Measurements from ENCODE around the gene PDE3A. TPM values are rescaled to one million over a fixed set of nuclear protein-coding genes. Genes with fewer than 3 reads are reported as not detected.

Gene PDE3A
- total and polyA plus RNA-seq, 3 donors from 2014 or later: 1.6 to 4.8 (median 2.7) TPM

DNA sequence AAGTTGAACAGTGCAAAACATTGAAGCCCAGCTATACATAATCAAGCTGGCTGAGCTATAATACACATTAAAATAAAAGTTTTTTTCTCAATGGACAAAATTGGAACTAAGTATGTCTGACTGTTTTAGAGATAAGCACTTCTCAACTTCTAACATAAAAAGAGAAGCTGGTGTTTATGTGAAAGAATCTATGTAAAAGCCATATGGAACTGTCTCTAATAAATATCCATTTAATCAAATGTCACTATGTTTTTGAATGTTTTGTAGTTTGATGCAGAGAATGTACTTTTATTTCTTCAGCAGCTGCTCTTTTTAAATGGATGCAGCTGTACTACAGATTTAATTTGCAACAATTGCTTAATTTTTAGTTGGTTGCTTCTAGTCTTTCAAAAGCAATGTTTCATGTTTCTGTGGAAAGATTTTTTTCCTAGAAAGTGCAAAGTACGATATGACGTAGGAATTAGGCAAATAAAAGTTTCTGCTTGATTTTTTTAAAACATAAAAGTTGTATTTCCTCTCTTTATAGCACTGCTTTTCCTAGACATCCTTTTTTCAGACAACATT, 114.2 kb downstream of the PDE3A start:
- Histone ChIP-seq H3K36me3 (ENCODE audit: low read depth, missing control alignments) (no peaks in the 10 kb centered on the region), H3K4me1 (no peaks in the 10 kb centered on the region), H3K4me3 (no peak overlapping the region), H3K9me3 (no peaks in the 10 kb centered on the region), H3K27ac (no peak overlapping the region), H3K27me3 (no peaks in the 10 kb centered on the region)
- TF ChIP-seq, protein P1, sequence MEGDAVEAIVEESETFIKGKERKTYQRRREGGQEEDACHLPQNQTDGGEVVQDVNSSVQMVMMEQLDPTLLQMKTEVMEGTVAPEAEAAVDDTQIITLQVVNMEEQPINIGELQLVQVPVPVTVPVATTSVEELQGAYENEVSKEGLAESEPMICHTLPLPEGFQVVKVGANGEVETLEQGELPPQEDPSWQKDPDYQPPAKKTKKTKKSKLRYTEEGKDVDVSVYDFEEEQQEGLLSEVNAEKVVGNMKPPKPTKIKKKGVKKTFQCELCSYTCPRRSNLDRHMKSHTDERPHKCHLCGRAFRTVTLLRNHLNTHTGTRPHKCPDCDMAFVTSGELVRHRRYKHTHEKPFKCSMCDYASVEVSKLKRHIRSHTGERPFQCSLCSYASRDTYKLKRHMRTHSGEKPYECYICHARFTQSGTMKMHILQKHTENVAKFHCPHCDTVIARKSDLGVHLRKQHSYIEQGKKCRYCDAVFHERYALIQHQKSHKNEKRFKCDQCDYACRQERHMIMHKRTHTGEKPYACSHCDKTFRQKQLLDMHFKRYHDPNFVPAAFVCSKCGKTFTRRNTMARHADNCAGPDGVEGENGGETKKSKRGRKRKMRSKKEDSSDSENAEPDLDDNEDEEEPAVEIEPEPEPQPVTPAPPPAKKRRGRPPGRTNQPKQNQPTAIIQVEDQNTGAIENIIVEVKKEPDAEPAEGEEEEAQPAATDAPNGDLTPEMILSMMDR (IDR thresholded peaks at IDR 0.05): no peak
- TF ChIP-seq POLR2A (IDR thresholded peaks at IDR 0.05): no peak
- DNase-seq: no peak
- intact Hi-C loops (cut with DNase I; ENCODE audit: low total_unique reads): no loop called here
- 66 to 72% methylated on average over 2 of the region's 2 CpGs for WGBS, 2 donors

DNA sequence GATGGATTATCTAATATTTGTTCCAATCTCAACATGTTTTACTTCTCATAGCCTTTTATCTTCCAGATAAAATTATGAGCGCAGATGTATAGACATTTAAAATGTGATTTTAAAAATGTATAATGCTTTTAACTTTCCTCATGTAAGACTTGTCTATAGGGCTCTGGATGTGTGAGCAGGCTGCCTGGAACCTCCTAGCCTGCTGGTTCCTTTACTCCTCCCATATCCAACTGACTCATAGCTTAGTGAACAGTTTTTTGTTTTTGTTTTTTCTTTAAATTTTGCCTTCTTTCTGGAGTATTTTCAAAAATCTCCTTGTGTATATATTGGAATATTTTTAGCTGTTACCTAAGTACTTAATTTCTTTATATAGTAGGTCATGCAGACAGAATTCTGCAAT, 115.4 kb downstream of the PDE3A start:
- Histone ChIP-seq H3K9me3 (no peaks in the 10 kb centered on the region), H3K27me3 (no peaks in the 10 kb centered on the region), H3K4me3 (no peak overlapping the region), H3K4me1 (no peaks in the 10 kb centered on the region), H3K27ac (no peak overlapping the region), H3K36me3 (ENCODE audit: low read depth, missing control alignments) (no peaks in the 10 kb centered on the region)
- no peak for TF ChIP-seq POLR2A (IDR thresholded peaks at IDR 0.05)
- TF ChIP-seq, protein P1 (IDR thresholded peaks at IDR 0.05): no peak
- no peak for DNase-seq
- intact Hi-C loops (cut with DNase I; ENCODE audit: low total_unique reads): no loop called here
- 92 to 94% methylated on average over 1 of the region's 1 CpG for WGBS, 2 donors

DNA sequence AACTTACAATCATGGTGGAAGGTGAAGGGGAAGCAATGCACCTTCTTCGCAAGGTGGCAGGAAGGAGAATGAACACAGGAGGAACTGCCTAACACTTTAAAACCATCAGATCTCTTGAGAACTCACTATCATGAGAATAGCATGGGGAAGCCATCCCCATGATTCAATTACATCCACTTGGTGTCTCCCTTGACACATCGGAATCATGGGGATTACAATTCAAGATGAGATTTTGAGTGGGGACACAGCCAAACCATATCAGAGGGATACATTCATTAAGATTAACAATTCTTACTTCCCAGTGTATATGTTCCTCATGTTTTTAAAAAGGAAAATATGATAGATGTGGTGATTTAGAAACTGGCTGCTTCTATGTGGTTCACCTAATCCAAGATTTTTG, 117.9 kb downstream of the PDE3A start:
- Histone ChIP-seq H3K27me3 (no peaks in the 10 kb centered on the region), H3K27ac (no peak overlapping the region), H3K4me3 (no peak overlapping the region), H3K4me1 (no peaks in the 10 kb centered on the region), H3K36me3 (ENCODE audit: low read depth, missing control alignments) (no peaks in the 10 kb centered on the region), H3K9me3 (no peaks in the 10 kb centered on the region)
- WGBS, 2 donors: 94 to 97% methylated on average over 2 of the region's 2 CpGs
- TF ChIP-seq, protein P1 (IDR thresholded peaks at IDR 0.05): no peak
- TF ChIP-seq POLR2A (IDR thresholded peaks at IDR 0.05): no peak
- no peak for DNase-seq
- intact Hi-C loops (cut with DNase I; ENCODE audit: low total_unique reads): no loop called here

DNA sequence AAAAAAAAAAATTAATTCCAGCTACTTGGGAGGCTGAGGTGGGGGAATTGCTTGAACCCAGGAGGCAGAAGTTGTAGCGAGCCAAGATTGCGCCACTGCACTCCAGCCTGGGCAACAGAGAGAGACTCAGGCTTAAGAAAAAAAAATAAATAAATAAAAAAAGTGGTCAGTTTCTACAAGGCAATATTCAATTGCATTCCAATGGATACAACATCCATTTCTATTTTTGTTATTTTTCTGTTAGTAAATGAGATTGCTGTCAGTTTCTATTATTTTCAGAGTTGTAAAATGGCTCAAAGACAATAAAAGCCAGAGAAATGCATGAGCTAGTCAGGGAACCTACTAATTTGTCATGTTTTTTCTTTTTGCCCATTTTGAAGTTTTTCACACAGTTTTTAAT, 119.2 kb downstream of the PDE3A start:
- TF ChIP-seq POLR2A (IDR thresholded peaks at IDR 0.05): no peak
- TF ChIP-seq, protein P1 (IDR thresholded peaks at IDR 0.05): no peak
- Histone ChIP-seq H3K4me1 (no peaks in the 10 kb centered on the region), H3K36me3 (ENCODE audit: low read depth, missing control alignments) (no peaks in the 10 kb centered on the region), H3K4me3 (no peak overlapping the region), H3K27ac (no peak overlapping the region), H3K27me3 (no peaks in the 10 kb centered on the region), H3K9me3 (no peaks in the 10 kb centered on the region)
- intact Hi-C loops (cut with DNase I; ENCODE audit: low total_unique reads): no loop called here
- DNase-seq: no peak
- WGBS, 2 donors: 94 to 100% methylated on average over 2 of the region's 2 CpGs

DNA sequence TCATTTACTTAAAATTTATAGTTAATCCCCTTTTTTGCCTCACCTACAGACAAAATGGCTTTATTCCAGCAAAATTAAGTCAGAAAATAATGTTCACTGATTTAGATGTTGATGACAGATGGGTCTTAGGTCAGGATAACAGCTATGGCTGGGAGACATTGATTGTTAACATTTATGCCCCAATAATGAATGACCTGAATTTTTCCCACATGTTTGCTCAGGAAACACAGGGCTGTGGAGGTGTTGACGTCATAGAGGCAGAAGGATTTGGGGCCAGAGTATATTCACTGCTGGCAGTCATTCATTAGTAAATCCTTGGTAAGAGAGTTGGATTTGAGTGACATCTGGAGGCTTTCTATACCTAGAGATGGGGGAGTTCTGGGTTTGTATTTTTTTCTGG, 121.3 kb downstream of the PDE3A start:
- 65 to 89% methylated on average over 1 of the region's 1 CpG for WGBS, 2 donors
- no peak for DNase-seq
- no peaks in the 10 kb centered on the region for H3K4me1 ChIP-seq
- TF ChIP-seq, protein P1 (IDR thresholded peaks at IDR 0.05): no peak
- TF ChIP-seq POLR2A (IDR thresholded peaks at IDR 0.05): no peak
- no peaks in the 10 kb centered on the region for H3K9me3 ChIP-seq
- no peaks in the 10 kb centered on the region for H3K27me3 ChIP-seq
- intact Hi-C loops (cut with DNase I; ENCODE audit: low total_unique reads): no loop called here
- H3K4me3 ChIP-seq: no peak overlapping the region
- H3K27ac ChIP-seq: no peak overlapping the region
- no peaks in the 10 kb centered on the region for H3K36me3 ChIP-seq (ENCODE audit: low read depth, missing control alignments)
